Stimulated activated CD8-positive, alpha-beta memory T cell treated with anti-CD3 and anti-CD28 coated beads, Interleukin-4, amount 100 ng/mL, for 48 hours (primary cell): ENCODE data around the gene TMEM147.
A peak's percentile ranks its signal among the peaks of the same experiment; 100 is the strongest.

Source experiments
- DNase-seq: peaks from one replicate; pipeline ENCODE4 v3.0.0-alpha.2; 2020

TMEM147 gene, protein sequence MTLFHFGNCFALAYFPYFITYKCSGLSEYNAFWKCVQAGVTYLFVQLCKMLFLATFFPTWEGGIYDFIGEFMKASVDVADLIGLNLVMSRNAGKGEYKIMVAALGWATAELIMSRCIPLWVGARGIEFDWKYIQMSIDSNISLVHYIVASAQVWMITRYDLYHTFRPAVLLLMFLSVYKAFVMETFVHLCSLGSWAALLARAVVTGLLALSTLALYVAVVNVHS

DNA sequence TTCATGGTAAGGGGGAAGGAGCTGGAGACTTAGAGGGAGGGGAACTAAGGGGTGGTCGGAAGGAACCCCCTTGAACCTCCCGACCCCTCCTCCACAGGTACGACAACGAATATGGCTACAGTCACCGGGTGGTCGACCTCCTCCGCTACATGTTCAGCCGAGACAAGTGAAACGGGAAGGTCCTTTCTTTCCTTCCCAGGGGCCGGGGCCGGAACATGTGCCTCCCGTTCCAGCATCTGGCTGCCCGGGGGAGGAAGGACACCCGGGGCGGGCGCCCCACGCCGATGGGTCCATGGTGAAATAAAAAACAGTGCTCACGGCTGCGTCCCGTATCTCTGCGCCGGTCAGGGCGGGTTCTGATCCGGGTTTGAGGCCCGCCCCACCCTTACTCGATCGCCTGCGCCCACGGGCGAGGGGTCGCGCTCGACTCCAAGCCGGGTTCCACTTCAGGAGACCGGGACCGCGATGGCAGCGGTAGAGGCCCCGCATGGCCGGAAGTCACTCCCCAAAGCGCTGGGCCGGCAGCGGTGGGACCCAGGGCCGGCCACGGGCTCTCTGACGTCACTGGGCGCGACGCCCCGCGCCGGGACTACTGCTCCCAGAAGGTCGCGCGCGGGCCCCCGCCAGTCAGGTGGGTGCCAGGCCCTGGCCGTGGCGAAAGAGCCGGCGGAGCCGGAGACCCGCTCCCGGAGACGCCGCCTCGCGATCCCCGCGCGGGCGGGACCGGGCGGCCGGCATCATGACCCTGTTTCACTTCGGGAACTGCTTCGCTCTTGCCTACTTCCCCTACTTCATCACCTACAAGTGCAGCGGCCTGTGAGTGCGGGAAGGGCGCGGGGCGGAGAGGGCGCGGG, at the start of gene TMEM147:
Gene TMEM147, plus strand, starts transcription at position 626 of the 854 bp plus-strand sequence. Its CDS starts 114 bp downstream, at position 740.
- DNase-seq, result peak; percentile 93

DNA sequence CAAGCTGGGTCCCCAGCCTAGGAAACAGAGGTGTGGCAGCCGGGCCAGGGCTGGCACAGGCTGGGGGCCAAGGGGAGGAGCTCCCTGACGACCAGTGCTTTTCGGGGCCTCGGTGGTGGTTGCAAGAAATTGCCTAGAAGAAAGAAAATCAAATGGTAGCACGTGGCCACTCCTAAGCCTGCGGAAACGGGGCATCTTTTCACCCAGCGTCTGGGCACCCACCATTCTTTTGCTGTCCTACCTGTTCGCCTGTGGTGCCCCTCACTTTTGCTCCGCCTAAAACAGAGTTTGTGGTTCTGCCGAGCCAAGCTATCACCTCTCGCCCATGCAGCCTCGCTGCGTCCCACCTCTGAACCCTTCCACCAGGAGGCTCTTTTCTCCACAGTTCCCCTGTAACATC, 48.0 kb upstream of the TMEM147 start:
- DNase-seq, result no peak

DNA sequence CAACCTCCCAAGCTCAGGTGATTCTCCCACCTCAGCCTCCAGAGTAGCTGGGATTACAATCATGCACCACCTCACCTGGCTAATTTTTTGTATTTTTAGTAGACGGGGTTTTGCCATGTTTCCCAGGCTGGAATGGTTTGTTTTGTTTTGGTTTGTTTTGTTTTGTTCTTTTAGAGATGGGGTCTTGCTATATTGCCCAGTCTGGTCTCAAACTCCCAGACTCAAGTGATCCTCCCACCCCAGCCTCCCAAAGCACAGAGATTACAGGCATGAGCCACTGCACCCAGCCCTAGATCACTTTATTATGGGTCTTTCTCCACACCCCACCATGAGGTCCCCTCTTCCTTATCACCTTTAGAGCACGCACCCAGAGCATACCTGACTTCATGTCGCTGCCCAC, 47.2 kb upstream of the TMEM147 start:
- no peak for DNase-seq

DNA sequence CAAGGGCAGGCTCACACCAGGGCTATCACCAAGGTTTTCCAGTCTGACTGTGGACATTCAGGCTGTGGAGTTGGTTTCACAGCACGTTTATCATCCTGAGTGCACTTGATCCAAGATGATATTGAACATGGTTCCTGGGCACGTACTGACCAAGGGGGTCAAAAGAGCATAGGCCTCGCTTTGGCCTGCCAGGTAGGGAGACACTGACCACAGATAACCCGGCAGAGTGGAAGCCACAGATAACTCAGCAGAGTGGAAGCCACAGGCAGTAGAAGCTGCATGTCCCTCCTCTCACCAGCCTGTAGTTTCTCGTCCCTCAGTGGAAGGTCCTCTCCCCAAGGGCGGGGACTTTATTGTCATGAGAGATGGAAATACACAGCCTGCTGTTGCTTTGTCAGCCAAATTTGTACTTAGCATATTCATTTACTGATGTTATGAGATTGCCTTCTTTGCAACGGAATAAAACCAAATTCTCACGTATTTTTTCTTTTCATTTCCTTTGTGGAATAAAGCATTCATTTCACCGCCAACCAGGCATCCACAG, 46.4 kb upstream of the TMEM147 start:
- DNase-seq, result no peak

DNA sequence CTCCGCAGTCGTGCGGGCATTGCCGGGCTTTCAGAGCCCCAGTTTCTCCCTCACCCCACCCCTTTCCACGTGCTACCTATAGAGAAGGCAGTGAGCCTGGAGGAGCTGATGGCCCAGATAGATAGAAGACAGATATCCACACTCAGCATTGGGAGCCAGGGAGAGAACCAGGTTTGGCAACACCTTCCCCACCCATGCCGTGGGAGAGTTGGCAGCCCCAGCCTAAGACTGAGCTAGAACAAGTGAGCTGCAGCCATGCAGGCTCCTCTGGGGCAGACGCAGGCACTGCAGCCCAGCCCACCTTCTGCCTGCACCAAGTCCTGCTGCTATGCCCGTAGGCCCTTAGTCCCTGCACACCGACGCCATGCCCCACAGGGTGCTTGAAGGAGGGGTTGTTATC, 44.8 kb upstream of the TMEM147 start:
- no peak for DNase-seq

DNA sequence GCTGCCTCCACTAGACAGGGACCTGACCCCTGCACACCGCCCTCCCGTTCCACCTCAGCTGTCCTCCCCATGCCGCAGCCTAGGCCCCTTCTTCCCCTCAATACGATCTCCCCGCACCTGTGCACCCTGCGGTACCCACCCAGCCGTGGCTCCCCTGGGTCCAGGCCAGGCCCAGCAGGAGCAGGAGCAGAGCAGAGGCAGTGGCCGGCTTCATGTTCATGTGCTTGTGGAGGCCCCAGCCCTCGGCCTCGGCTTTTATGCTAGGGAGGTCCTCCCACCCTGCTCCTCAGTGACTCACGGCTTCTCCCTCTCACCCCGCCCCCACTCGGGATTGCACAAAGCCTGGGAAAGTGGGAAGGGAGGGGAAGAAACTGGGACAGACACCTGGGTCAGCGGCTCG, 43.7 kb upstream of the TMEM147 start:
- DNase-seq, result no peak

DNA sequence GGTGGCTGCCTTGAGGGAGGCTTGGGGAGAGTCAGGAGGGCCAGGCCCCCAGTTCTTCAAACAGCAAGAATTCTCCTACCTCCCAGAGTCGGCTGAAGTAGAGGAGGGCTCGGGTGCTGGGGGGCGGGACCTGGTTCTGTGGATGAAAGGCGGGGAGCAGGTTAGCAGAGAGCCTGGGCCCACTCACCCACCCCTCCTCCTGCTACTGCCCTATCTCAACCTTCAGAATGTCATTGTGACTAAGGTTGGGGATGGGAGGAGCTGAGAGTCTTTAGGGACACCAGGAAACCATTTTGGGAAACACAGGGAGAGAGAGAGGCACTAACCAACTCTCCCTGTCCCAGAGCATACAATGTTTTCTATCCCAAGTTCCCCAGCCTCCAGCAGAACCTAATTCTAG, 42.7 kb upstream of the TMEM147 start:
- DNase-seq, result no peak

DNA sequence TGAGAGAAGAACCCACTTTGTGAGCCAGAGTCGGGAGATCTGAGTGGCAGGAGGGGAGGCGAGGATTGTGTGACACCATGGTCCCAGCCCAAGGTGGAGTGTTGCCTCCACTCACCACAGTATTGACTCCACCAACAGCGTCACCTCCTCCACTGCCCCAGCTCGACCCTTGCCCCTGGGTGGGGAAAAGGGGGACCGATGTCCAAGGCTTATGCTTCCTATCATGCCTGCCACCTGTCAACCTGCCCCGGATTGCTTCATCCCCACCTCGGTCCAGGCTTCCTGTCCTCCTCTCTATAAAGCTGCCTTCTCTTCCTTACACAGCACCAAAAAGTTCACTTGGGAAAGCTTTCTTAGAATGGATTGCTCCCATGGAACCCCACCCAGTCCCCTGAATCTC, 39.4 kb upstream of the TMEM147 start:
- no peak for DNase-seq

DNA sequence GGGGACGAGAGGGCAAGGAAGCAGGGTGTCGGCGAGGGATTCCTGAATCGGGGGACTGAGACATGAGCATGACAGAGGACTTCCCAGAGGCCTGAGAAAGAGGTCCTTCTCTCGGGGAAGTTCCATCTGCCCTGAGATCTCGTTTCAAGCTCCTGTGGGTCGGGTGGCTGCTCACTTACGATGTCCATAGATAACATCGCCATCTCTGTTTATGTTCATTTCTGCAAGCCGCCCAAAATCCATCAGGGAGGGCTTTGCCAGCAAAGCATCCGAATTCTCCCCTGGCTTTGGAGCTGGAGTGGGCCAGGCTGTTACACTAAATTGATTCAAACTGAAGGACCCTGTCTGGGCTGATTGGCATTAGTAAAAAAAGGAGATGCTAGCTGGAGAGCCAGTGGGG, 37.9 kb upstream of the TMEM147 start:
- DNase-seq, result no peak

DNA sequence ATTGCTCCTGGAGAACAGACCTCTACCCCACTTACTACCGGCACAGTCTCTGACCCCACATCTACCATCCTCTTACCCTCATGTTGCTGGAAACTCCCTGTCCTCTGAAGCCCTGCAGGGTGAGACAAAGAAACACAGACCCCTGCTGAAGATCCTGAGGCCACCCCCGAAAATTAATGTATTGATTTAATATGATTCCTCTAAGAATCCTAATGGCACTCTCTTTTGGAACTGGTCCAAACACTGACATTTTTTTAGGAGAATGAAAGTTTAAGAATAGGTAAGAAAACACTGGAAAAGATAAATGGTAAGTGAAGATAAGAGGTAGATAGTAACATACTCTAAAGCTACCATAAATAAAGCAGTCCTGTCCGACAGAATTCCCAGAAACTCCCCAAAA, 37.3 kb upstream of the TMEM147 start:
- DNase-seq, result no peak

DNA sequence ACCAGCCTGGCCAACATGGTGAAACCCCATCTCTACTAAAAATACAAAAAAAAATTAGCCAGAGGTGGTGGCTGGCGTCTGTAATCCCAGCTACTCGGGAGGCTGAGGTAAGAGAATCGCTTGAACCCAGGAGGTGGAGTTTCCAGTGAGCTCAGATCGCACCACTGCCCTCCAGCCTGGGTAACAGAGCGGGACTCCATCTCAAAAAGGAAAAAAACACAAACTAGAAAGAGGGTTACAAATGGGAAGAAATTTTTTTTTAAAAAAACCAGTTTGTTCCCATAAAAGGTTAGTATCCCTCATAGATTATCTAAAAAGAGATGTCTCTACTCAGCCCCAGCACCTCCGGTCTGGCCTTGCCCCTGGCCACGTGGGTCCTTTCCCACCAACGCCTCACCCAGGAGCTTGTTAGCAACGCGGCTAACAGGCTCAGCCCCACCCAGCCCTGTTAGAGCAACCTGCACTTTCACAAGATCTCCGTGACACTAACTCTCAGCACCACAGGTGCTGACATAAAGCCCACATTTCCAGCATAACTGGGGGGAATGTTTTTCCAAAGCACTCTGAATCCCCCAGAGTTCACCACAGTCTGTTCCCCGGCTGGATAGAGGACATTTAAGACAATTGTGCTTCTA, 36.3 kb upstream of the TMEM147 start:
- peak; percentile 60 for DNase-seq

DNA sequence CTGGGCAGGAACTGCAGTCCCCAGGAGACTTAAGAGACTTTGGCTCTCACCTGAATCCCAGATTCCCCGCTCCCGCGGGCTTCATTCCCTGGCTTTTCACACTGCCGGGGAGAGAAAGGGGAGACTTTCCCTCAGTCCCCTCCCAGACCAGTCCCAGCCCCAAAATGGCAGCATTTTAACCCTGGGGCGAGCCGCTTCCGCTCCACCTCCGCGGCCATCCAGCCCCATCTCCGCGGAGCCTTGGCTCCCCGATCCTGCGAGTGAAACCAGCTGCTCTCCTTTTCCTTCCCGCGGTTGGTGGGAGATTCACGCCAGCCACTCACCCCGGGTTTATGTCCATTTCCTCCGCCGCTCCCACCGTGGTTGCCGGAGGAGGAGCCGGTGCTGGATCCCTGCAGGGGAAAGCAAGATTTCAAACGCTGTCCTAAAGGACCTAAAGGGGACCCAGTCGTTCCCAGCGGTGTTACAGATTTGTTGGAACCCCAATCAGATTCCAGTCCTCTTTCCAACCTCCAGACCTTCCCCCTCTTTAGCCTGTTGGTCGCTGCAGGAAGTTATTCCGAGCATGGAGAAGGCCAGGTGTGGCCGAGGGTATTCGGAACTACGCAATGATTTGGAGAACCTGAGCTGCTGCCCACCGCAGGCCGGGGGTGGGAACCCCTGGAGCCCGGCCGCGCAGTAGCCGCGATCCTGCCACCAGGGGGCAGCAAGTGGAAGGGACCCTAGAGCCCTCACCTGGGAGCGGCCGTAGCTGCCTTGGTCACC, 35.4 kb upstream of the TMEM147 start:
- peak; percentile 91 for DNase-seq

DNA sequence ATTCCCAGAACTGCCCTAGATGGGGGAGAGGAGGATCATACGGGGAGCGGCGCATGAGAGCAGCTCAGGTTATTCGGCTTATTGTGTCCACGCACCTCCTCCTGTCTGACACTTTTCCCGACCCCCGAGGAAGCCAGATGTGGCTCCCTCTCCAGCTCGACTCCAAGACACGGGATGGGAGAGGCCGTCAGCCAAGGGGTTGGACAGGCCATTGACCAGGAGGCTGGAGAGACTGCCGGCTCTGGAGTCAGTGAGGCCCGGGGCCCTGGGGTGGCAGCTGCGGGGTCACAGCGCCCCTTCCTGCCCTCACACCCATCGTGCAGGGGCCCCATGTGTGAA, 34.8 kb upstream of the TMEM147 start:
- no peak for DNase-seq

DNA sequence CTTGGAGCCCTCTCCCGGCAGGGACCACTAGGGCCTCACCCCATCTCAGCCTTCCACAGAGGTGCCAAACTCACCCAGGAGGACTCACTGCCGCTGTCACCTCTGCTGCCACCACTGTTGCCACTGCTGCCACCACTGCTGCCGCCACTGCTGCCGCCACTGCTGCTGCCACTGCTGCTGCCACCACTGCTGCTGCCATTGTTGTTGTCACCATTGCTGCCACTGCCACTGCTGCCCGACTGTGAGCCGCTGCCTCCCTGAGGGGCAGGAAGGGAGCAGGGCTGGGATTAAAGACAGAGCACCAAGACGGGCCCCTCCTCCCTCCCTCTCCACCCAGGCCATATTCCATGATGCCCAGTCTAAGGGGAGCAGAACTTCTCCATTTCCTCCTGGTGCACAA, 34.1 kb upstream of the TMEM147 start:
- DNase-seq, result no peak

DNA sequence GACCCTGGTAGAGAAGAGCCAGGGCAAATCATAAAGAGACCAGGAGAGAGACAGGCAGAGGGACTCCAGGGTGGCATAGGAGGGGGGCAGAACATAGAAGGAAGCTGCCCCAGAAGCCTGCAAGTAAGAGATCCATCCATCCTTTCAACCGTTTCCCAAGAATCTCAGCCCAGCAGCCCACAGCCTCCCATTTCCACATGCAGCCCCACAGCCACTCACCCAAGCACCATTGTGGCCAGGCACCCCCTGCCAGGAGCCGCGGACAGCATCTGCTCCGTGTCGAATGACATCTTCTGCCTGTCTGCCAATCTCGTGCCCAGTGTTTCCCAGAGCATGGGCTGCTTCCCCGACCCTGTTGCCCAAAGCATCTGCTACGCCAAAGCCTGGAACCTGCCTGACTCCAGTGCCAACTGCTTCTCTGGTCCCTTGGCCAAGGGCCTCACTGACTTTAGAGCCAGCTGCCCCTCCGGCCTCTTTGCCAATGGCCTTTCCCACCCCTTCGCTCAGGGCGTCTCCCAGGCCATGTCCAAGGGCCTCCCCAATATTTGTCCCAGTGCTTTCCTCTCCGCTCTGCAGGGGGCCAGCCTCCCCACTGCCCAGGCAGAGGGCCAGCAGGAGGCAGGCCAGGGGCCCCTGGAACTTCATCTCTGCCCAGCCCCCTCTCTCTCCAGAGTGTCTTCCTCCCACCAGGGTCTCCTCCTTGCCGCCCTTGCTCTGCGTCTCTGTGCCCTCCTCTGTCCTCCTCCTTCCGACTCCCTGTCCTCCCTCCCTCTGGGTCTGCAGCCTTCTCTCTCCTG, 32.4 kb upstream of the TMEM147 start:
- no peak for DNase-seq

DNA sequence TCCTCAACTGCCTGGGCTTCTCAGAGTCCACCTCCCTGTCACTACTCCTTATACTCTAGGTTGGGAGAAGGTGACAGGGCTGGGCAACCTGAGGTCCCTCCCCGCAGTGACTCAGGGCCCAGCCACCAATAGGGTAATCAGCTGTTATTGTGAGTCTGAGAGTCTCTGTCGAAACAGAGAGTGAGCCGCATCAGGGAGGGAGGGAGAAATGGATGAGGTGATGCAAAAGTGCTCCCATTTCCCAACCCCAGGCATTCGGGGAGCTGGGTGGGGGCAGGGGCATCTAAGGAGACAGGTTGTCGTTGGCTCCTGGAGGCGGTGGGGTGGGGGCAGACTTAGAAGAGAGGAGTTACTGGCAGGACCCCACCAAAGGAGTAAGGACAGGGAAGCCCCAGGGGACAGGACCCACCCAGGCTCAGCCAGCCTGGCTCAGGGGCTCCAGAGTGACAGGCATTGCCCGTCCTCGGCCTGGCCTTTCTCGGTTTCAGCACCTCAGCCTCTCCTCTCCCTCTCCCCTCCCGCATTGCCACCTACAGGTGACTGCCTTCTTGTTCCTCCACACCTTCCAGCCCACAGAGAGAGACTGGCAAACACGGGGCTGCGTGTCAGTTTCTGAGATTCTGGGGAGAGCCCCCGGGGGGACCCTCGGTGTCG, 31.7 kb upstream of the TMEM147 start, which contains the start of gene DMKN:
Gene DMKN, minus strand, starts transcription at position 22 of the 654 bp plus-strand sequence. CDS start 174 bp downstream, outside the sequence.
- DNase-seq, result no peak

DNA sequence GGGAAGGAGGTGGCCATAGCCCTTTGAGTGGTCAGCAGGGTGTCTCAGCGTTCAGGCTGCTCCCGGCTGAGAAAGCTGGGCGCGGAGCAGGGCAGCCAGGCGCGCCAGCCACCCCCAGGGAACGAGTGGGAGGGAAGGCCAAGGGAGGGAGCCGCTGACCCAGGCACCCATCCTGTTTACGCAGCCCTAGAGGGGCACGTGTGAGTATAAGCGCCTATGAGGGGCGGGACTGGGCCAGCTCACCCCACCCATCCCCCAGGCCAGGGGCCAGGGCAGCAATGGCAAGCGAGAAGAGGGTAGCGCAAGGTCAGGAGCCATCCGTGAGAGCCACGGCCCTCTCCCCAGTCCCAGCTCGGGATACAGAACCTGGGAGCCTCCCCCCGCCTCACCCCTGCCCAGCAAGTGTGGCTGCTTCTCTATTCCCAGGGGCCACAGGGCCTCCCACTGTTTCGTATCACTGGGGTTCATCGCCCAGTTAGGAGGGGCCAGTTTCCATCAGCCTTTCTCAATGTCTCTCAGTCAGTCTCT, 31.1 kb upstream of the TMEM147 start:
- DNase-seq, result no peak

DNA sequence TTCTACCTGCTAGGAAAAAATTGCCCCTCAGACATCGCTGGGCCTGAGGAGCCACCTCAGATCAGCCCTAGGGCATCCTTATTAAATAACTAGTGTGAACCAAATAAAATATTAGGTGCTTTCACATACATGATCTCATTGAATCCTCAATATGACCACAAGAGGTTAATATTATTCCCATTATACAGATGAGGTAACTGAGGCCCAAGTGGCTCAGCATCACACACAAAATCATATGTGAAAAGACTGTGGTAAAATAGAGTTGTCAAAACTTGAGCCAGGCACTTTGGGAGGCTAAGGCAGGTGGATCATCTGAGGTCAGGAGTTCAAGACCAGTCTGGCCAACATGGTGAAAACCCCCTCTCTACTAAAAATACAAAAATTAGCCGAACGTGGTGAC, 29.1 kb upstream of the TMEM147 start:
- DNase-seq, result no peak

DNA sequence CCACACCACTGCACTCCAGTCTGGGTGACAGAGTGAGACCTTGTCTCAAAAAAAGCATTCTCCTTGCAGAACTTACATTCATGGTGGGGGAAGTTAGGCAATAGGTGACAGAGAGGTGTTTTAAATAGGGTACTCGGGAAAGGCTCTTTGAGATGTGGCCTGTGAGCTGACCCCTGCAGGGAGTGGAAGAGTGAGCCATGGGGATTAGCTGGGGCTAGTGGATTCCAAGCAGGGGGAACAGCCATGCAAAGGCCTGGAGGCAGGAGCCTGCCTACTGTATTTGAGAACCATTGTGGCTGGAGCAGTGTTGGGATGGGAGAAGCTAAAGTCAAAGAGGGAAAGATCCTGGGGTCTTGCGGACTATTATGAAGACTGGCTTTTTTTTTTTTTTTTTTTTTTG, 28.1 kb upstream of the TMEM147 start:
- no peak for DNase-seq

DNA sequence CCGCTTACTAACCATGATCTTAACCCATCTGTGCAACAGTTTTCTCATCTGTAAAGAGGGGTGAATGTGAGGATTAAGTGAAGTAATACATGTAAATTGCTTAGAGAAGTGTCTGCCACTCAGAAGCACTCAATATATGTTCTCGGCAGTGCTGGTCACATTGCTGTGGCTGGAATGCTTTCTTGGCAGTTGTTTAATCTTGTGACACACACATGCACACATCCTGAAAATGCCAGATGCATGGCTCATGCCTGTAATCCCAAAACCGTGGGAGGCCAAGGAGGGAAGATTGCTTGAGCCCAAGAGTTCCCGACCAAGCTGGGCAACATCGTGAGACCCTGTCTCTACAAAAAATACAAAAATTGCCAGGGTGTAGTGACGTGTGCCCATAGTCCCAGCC, 27.1 kb upstream of the TMEM147 start:
- no peak for DNase-seq

DNA sequence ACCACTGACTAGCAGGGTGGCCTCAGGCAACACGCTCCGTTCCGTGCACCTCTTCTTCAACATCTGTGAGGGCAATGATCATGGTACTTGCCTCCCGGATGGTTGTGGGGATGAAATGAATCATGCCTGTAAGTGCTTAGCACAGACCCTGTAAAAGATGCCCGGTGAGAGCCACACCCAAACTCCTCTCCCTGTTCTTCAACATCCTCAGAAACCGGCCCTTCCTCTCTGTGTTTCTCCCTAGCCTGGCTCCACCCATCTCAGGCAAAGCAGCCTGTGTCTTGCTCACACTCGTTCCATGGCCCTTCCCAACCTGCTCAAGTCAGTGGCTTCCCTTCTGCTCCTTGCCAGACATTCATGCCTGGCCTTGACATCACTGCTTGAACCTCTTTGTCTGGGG, 26.1 kb upstream of the TMEM147 start:
- DNase-seq, result no peak
